ENCODE data around the gene C1orf159. TPM values are rescaled to one million over a fixed set of nuclear protein-coding genes. Genes with fewer than 3 reads are reported as not detected.
"Not testable (repeated sequence)": the region's sequence is repeated elsewhere in the genome, so short reads cannot be mapped to it uniquely, and the experiment has no call there.

C1orf159 gene
- total RNA-seq, 1 donor from 2014 or later: 2.1 TPM

GRCh38 chr1:1067860-1068516 is 47.9 kb downstream of the C1orf159 start:
- Histone ChIP-seq H3K4me3 (ENCODE audit: low read length in 3 of 3) (no peak overlapping the region), H3K4me1 (ENCODE audit: control insufficient read depth in 3 of 3, insufficient read depth in 3 of 3, low read length in 3 of 3) (peaks cover 0 to 23% (median 16%) of the 10 kb centered on the region in 3 donors), H3K9ac (ENCODE audit: low read depth in 1 of 3, low read length in 3 of 3) (peak overlapping the region in 1 of 3 donors; percentile 8), H3K9me3 (ENCODE audit: control insufficient read depth in 3 of 3, low read length in 3 of 3) (no peaks in the 10 kb centered on the region), H3K27ac (ENCODE audit: low read depth, low read length) (no peak overlapping the region), H3K27me3 (ENCODE audit: control insufficient read depth in 3 of 3, insufficient read depth in 3 of 3, low read length in 3 of 3) (peaks cover 56 to 76% (median 76%) of the 10 kb centered on the region in 3 donors), H3K36me3 (ENCODE audit: control insufficient read depth in 3 of 3, insufficient read depth in 3 of 3, low read length in 3 of 3) (no peaks in the 10 kb centered on the region)

- H3K9me3 ChIP-seq (ENCODE audit: control insufficient read depth in 3 of 3, low read length in 3 of 3): no peaks in the 10 kb centered on the region
- peaks cover 0 to 23% (median 16%) of the 10 kb centered on the region in 3 donors for H3K4me1 ChIP-seq (ENCODE audit: control insufficient read depth in 3 of 3, insufficient read depth in 3 of 3, low read length in 3 of 3)
- H3K27me3 ChIP-seq (ENCODE audit: control insufficient read depth in 3 of 3, insufficient read depth in 3 of 3, low read length in 3 of 3): peaks cover 61 to 76% (median 75%) of the 10 kb centered on the region in 3 donors
- H3K4me3 ChIP-seq (ENCODE audit: low read length in 3 of 3): no peak overlapping the region
- no peaks in the 10 kb centered on the region for H3K36me3 ChIP-seq (ENCODE audit: control insufficient read depth in 3 of 3, insufficient read depth in 3 of 3, low read length in 3 of 3)
- H3K27ac ChIP-seq (ENCODE audit: low read depth, low read length): no peak overlapping the region
- no peak overlapping the region for H3K9ac ChIP-seq (ENCODE audit: low read depth in 1 of 3, low read length in 3 of 3)
Observed at GRCh38 chr1:1067284-1067859, 48.5 kb downstream of the C1orf159 start.

- H3K9me3 ChIP-seq (ENCODE audit: control insufficient read depth in 3 of 3, low read length in 3 of 3): no peaks in the 10 kb centered on the region
- no peak overlapping the region for H3K27ac ChIP-seq (ENCODE audit: low read depth, low read length)
- H3K4me1 ChIP-seq (ENCODE audit: control insufficient read depth in 3 of 3, insufficient read depth in 3 of 3, low read length in 3 of 3): peaks cover 0 to 23% (median 16%) of the 10 kb centered on the region in 3 donors
- peaks cover 61 to 74% (median 72%) of the 10 kb centered on the region in 3 donors for H3K27me3 ChIP-seq (ENCODE audit: control insufficient read depth in 3 of 3, insufficient read depth in 3 of 3, low read length in 3 of 3)
- no peak overlapping the region for H3K4me3 ChIP-seq (ENCODE audit: low read length in 3 of 3)
- no peak overlapping the region for H3K9ac ChIP-seq (ENCODE audit: low read depth in 1 of 3, low read length in 3 of 3)
- H3K36me3 ChIP-seq (ENCODE audit: control insufficient read depth in 3 of 3, insufficient read depth in 3 of 3, low read length in 3 of 3): no peaks in the 10 kb centered on the region
Observed at GRCh38 chr1:1066403-1067283, 49.2 kb downstream of the C1orf159 start.

- H3K9ac ChIP-seq (ENCODE audit: low read depth in 1 of 3, low read length in 3 of 3); H3K36me3 ChIP-seq (ENCODE audit: control insufficient read depth in 3 of 3, insufficient read depth in 3 of 3, low read length in 3 of 3): not testable (repeated sequence)
Observed at GRCh38 chr1:1065940-1066304, 50.0 kb downstream of the C1orf159 start.

GRCh38 chr1:1065265-1065939 is 50.5 kb downstream of the C1orf159 start:
- H3K4me3 ChIP-seq (ENCODE audit: low read length in 3 of 3): no peak overlapping the region
- H3K27me3 ChIP-seq (ENCODE audit: control insufficient read depth in 3 of 3, insufficient read depth in 3 of 3, low read length in 3 of 3): peaks cover 58 to 74% (median 71%) of the 10 kb centered on the region in 3 donors
- H3K4me1 ChIP-seq (ENCODE audit: control insufficient read depth in 3 of 3, insufficient read depth in 3 of 3, low read length in 3 of 3): peaks cover 0 to 23% (median 16%) of the 10 kb centered on the region in 3 donors
- no peaks in the 10 kb centered on the region for H3K36me3 ChIP-seq (ENCODE audit: control insufficient read depth in 3 of 3, insufficient read depth in 3 of 3, low read length in 3 of 3)
- no peak overlapping the region for H3K9ac ChIP-seq (ENCODE audit: low read depth in 1 of 3, low read length in 3 of 3)
- H3K27ac ChIP-seq (ENCODE audit: low read depth, low read length): no peak overlapping the region
- H3K9me3 ChIP-seq (ENCODE audit: control insufficient read depth in 3 of 3, low read length in 3 of 3): no peaks in the 10 kb centered on the region

More at GRCh38 chr1:1065940-1066304, 50.0 kb downstream of the C1orf159 start:
- not testable (repeated sequence) for H3K4me3 ChIP-seq (ENCODE audit: low read length in 3 of 3); H3K9me3 ChIP-seq (ENCODE audit: control insufficient read depth in 3 of 3, low read length in 3 of 3); H3K27ac ChIP-seq (ENCODE audit: low read depth, low read length)
- Histone ChIP-seq H3K4me1 (ENCODE audit: control insufficient read depth in 3 of 3, insufficient read depth in 3 of 3, low read length in 3 of 3) (peaks cover 0 to 23% (median 16%) of the 10 kb centered on the region in 3 donors), H3K27me3 (ENCODE audit: control insufficient read depth in 3 of 3, insufficient read depth in 3 of 3, low read length in 3 of 3) (peaks cover 60 to 75% (median 73%) of the 10 kb centered on the region in 3 donors)

GRCh38 chr1:1063945-1064831 is 51.7 kb downstream of the C1orf159 start:
- H3K36me3 ChIP-seq (ENCODE audit: control insufficient read depth in 3 of 3, insufficient read depth in 3 of 3, low read length in 3 of 3): no peaks in the 10 kb centered on the region
- peaks cover 4 to 26% (median 19%) of the 10 kb centered on the region in 3 donors for H3K4me1 ChIP-seq (ENCODE audit: control insufficient read depth in 3 of 3, insufficient read depth in 3 of 3, low read length in 3 of 3)
- no peak overlapping the region for H3K27ac ChIP-seq (ENCODE audit: low read depth, low read length)
- no peaks in the 10 kb centered on the region for H3K9me3 ChIP-seq (ENCODE audit: control insufficient read depth in 3 of 3, low read length in 3 of 3)
- H3K27me3 ChIP-seq (ENCODE audit: control insufficient read depth in 3 of 3, insufficient read depth in 3 of 3, low read length in 3 of 3): peaks cover 54 to 73% (median 67%) of the 10 kb centered on the region in 3 donors
- H3K9ac ChIP-seq (ENCODE audit: low read depth in 1 of 3, low read length in 3 of 3): no peak overlapping the region
- H3K4me3 ChIP-seq (ENCODE audit: low read length in 3 of 3): no peak overlapping the region

- Histone ChIP-seq H3K36me3 (ENCODE audit: control insufficient read depth in 3 of 3, insufficient read depth in 3 of 3, low read length in 3 of 3) (no peaks in the 10 kb centered on the region), H3K27ac (ENCODE audit: low read depth, low read length) (no peak overlapping the region), H3K27me3 (ENCODE audit: control insufficient read depth in 3 of 3, insufficient read depth in 3 of 3, low read length in 3 of 3) (peaks cover 58 to 76% (median 70%) of the 10 kb centered on the region in 3 donors), H3K4me3 (ENCODE audit: low read length in 3 of 3) (no peak overlapping the region), H3K9me3 (ENCODE audit: control insufficient read depth in 3 of 3, low read length in 3 of 3) (no peaks in the 10 kb centered on the region), H3K4me1 (ENCODE audit: control insufficient read depth in 3 of 3, insufficient read depth in 3 of 3, low read length in 3 of 3) (peaks cover 7 to 29% (median 25%) of the 10 kb centered on the region in 3 donors), H3K9ac (ENCODE audit: low read depth in 1 of 3, low read length in 3 of 3) (no peak overlapping the region)
Observed at GRCh38 chr1:1063261-1063944, 52.5 kb downstream of the C1orf159 start.

- no peak overlapping the region for H3K9ac ChIP-seq (ENCODE audit: low read depth in 1 of 3, low read length in 3 of 3)
- H3K27ac ChIP-seq (ENCODE audit: low read depth, low read length): no peak overlapping the region
- H3K36me3 ChIP-seq (ENCODE audit: control insufficient read depth in 3 of 3, insufficient read depth in 3 of 3, low read length in 3 of 3): no peaks in the 10 kb centered on the region
- peaks cover 7 to 24% (median 21%) of the 10 kb centered on the region in 3 donors for H3K4me1 ChIP-seq (ENCODE audit: control insufficient read depth in 3 of 3, insufficient read depth in 3 of 3, low read length in 3 of 3)
- H3K4me3 ChIP-seq (ENCODE audit: low read length in 3 of 3): no peak overlapping the region
- H3K27me3 ChIP-seq (ENCODE audit: control insufficient read depth in 3 of 3, insufficient read depth in 3 of 3, low read length in 3 of 3): peaks cover 56 to 76% (median 68%) of the 10 kb centered on the region in 3 donors
- no peaks in the 10 kb centered on the region for H3K9me3 ChIP-seq (ENCODE audit: control insufficient read depth in 3 of 3, low read length in 3 of 3)
Observed at GRCh38 chr1:1062348-1063163, 53.3 kb downstream of the C1orf159 start.
